Uterus (tissue), 4 donors: ENCODE data around the gene OSR1. TPM values are rescaled to one million over a fixed set of nuclear protein-coding genes. Genes with fewer than 3 reads are reported as not detected.
A peak's percentile ranks its signal among the peaks of the same experiment; 100 is the strongest.
"Not testable (repeated sequence)": the region's sequence is repeated elsewhere in the genome, so short reads cannot be mapped to it uniquely, and the experiment has no call there.

Experiments used
- DNase-seq, 2 donors: peaks; one replicate each; pipeline ENCODE4 v3.0.0-alpha.2; 2019 to 2020
- H3K27ac ChIP-seq, 2 donors: fragments of 200-600 bp; sonication (generic); 1 replicate in 1 of 2; 2 replicates in 1 of 2; pipeline ENCODE4 v1.5.1; 2016 to 2018
- H3K27me3 ChIP-seq, 2 donors: fragments of 200-600 bp; sonication (generic); one replicate each; pipeline ENCODE4 v1.5.1; 2018 to 2019; ENCODE audit warnings: control low read depth in 1 of 2
- H3K36me3 ChIP-seq, 2 donors: fragments of 200-600 bp; sonication (generic); one replicate each; pipeline ENCODE4 v1.5.1; 2019; ENCODE audit warnings: control low read depth in 1 of 2
- H3K4me1 ChIP-seq, 2 donors: fragments of 200-600 bp; sonication (generic); one replicate each; pipeline ENCODE4 v1.5.1; 2018 to 2019; ENCODE audit warnings: control low read depth in 1 of 2
- H3K4me3 ChIP-seq, 2 donors: fragments of 200-600 bp; sonication (generic); 1 replicate in 1 of 2; 2 replicates in 1 of 2; pipeline ENCODE4 v1.5.1; 2018 to 2019; ENCODE audit warnings: mild to moderate bottlenecking in 1 of 2
- H3K9me3 ChIP-seq, 2 donors: fragments of 200-600 bp; sonication (generic); one replicate each; pipeline ENCODE4 v1.5.1; 2019; ENCODE audit warnings: control low read depth in 1 of 2
- CTCF ChIP-seq, 4 experiments: fragments of 200-600 bp in 2 of 4; fragments of 450-650 bp in 2 of 4; sonication (generic) in 2 of 4; IDR thresholded peaks; one replicate each; pipeline ENCODE4 v1.5.1; 2016 to 2019; ENCODE audit warnings: antibody characterized with exemption in 4 of 4, mild to moderate bottlenecking in 2 of 4, moderate library complexity in 1 of 4
- POLR2A ChIP-seq, 2 donors: fragments of 450-650 bp; IDR thresholded peaks; one replicate each; pipeline ENCODE4 v1.6.1; 2016; ENCODE audit warnings: antibody characterized with exemption in 2 of 2, mild to moderate bottlenecking in 1 of 2, moderate library complexity in 1 of 2
- intact Hi-C: fragments of 100-400 bp; cut with DNase I; formaldehyde crosslinking; loops from one replicate; pipeline ENCODE4 v1.15.1; 2023; ENCODE audit warnings: low total_unique reads
- total RNA-seq, 4 donors: library from RNA; depleted of rRNA in 3 of 4; stranded (reverse); fragments of >200 nt in 3 of 4; gene quantifications; one replicate each; pipeline versions ENCODE4 v1.1.0 to v1.2.4, GENCODE V29; 2014 to 2023
- donor health status: DM: yes; HTN: yes; CAD: no.

The OSR1 gene
- total RNA-seq = 10 to 100 TPM in 3 of 4 donors, 1 to 10 TPM in 1; 4.7 to 26.2 (median 18.6) TPM

- Histone ChIP-seq H3K36me3 (no peaks in the 10 kb centered on the region), H3K27ac (peak within 1 kb of the TSS; percentile 87 to 91), H3K4me1 (no peaks in the 10 kb centered on the region), H3K27me3 (no peaks in the 10 kb centered on the region), H3K9me3 (no peaks in the 10 kb centered on the region), H3K4me3 (peak within 1 kb of the TSS; percentile 55 to 63)
- TF ChIP-seq CTCF (IDR thresholded peaks at IDR 0.05) = no peak
- peak; percentile 15 to 62 for TF ChIP-seq POLR2A (IDR thresholded peaks at IDR 0.05)
- intact Hi-C loops = loop anchor here (10.0 kb wide), 1 partner anchor 364 kb away; no protein-coding TSS in a partner anchor
- DNase-seq = peak; percentile 75 to 82
These were observed at the start of gene OSR1 for GRCh38 chr2:19358242-19359020. Gene OSR1, minus strand, starts transcription at chr2:19358623. Its CDS starts 4,818 bp downstream, at chr2:19353805.

- no peak for DNase-seq
- intact Hi-C loops = no loop called here
- no peak for TF ChIP-seq POLR2A (IDR thresholded peaks at IDR 0.05)
- no peak for TF ChIP-seq CTCF (IDR thresholded peaks at IDR 0.05)
- H3K27ac ChIP-seq = no peak overlapping the region
- no peaks in the 10 kb centered on the region for H3K27me3 ChIP-seq
- H3K9me3 ChIP-seq = no peaks in the 10 kb centered on the region
- H3K36me3 ChIP-seq = no peaks in the 10 kb centered on the region
- no peak overlapping the region for H3K4me3 ChIP-seq
- H3K4me1 ChIP-seq = no peaks in the 10 kb centered on the region
These were observed 45.4 kb upstream of the OSR1 start for GRCh38 chr2:19403785-19404184.

GRCh38 chr2:19392191-19392590 is 33.8 kb upstream of the OSR1 start:
- no peak overlapping the region for H3K27ac ChIP-seq
- no peaks in the 10 kb centered on the region for H3K27me3 ChIP-seq
- no peaks in the 10 kb centered on the region for H3K9me3 ChIP-seq
- H3K4me1 ChIP-seq = no peaks in the 10 kb centered on the region
- H3K36me3 ChIP-seq = no peaks in the 10 kb centered on the region
- no peak for DNase-seq
- intact Hi-C loops = no loop called here
- H3K4me3 ChIP-seq = no peak overlapping the region
- TF ChIP-seq POLR2A (IDR thresholded peaks at IDR 0.05) (no peak), CTCF (IDR thresholded peaks at IDR 0.05) (no peak)

GRCh38 chr2:19389469-19389868 is 31.0 kb upstream of the OSR1 start:
- DNase-seq, H3K36me3 ChIP-seq, H3K9me3 ChIP-seq, H3K27me3 ChIP-seq, H3K4me3 ChIP-seq, intact Hi-C loops, H3K27ac ChIP-seq, H3K4me1 ChIP-seq: not testable (repeated sequence)

GRCh38 chr2:19380532-19380931 is 22.1 kb upstream of the OSR1 start:
- no peaks in the 10 kb centered on the region for H3K36me3 ChIP-seq
- TF ChIP-seq CTCF (IDR thresholded peaks at IDR 0.05) (no peak), POLR2A (IDR thresholded peaks at IDR 0.05) (no peak)
- intact Hi-C loops = no loop called here
- no peak for DNase-seq
- no peaks in the 10 kb centered on the region for H3K4me1 ChIP-seq
- H3K27me3 ChIP-seq = no peaks in the 10 kb centered on the region
- H3K4me3 ChIP-seq = no peak overlapping the region
- no peaks in the 10 kb centered on the region for H3K9me3 ChIP-seq
- no peak overlapping the region for H3K27ac ChIP-seq
